ENCODE data around the gene NPPB.

- no peak for TF ChIP-seq BRCA1 (IDR thresholded peaks at IDR 0.05)
- TF ChIP-seq BRCA1 (CRISPR knock-in tag; IDR thresholded peaks at IDR 0.05): no peak
- TF ChIP-seq ZBTB1 (CRISPR knock-in tag; IDR thresholded peaks at IDR 0.05; ENCODE audit: borderline replicate concordance, low read depth): no peak
- no peak for TF ChIP-seq EP400 (IDR thresholded peaks at IDR 0.05)
- TF ChIP-seq CTCF (IDR thresholded peaks at IDR 0.05 in 2 of 3, conservative IDR thresholded peaks at IDR 0.05 in 1 of 3; ENCODE audit: insufficient read depth in 2 of 3, low read depth in 1 of 3, low read length in 3 of 3): no peak
- no peak for TF ChIP-seq NFIC (IDR thresholded peaks at IDR 0.05)
- TF ChIP-seq SNRNP70 (optimal IDR thresholded peaks at IDR 0.05; ENCODE audit: low read depth, low read length): no peak
- TF ChIP-seq, protein P1, sequence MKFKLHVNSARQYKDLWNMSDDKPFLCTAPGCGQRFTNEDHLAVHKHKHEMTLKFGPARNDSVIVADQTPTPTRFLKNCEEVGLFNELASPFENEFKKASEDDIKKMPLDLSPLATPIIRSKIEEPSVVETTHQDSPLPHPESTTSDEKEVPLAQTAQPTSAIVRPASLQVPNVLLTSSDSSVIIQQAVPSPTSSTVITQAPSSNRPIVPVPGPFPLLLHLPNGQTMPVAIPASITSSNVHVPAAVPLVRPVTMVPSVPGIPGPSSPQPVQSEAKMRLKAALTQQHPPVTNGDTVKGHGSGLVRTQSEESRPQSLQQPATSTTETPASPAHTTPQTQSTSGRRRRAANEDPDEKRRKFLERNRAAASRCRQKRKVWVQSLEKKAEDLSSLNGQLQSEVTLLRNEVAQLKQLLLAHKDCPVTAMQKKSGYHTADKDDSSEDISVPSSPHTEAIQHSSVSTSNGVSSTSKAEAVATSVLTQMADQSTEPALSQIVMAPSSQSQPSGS (CRISPR knock-in tag; IDR thresholded peaks at IDR 0.05): no peak
- no peak for TF ChIP-seq ZFX (CRISPR knock-in tag; IDR thresholded peaks at IDR 0.05)
- no peak for TF ChIP-seq CHD1 (IDR thresholded peaks at IDR 0.05; ENCODE audit: low read length)
- TF ChIP-seq ELF1 (tag; IDR thresholded peaks at IDR 0.05): no peak
- no peak for TF ChIP-seq CUX1 (CRISPR knock-in tag; IDR thresholded peaks at IDR 0.05)
- no peak for TF ChIP-seq ETV1 (tag; conservative IDR thresholded peaks at IDR 0.05; ENCODE audit: low read depth)
Observed at GRCh38 chr1:11860587-11860986, 1.8 kb upstream of the NPPB start.

Data from K562 (cell line).